Keratinocyte (primary cell): Measurements from ENCODE around the gene KCNJ14. TPM values are rescaled to one million over a fixed set of nuclear protein-coding genes. Genes with fewer than 3 reads are reported as not detected.

Experiments used
- DNase-seq: peaks from one replicate; pipeline ENCODE4 v3.0.0-alpha.2; 2011; ENCODE audit warnings: low read depth, missing footprints, low spot score
- FAIRE-seq: peaks from 2 replicates; lab custom pipeline; 2011; peaks lifted over from hg19 to GRCh38; lab: Jason Lieb, UNC
- H2AFZ ChIP-seq: 2 replicates; pipeline ENCODE4 v1.6.0; 2012; ENCODE audit warnings: low read length, control low read depth, inconsistent platforms; ENCODE audit not compliant: control insufficient read depth
- H3K27ac ChIP-seq: 2 replicates; pipeline ENCODE4 v1.5.1; 2011; ENCODE audit warnings: low read length; ENCODE audit not compliant: control insufficient read depth, insufficient read depth
- H3K27me3 ChIP-seq: 3 replicates; pipeline ENCODE4 v1.6.0; 2011; ENCODE audit warnings: low read length; ENCODE audit not compliant: control insufficient read depth, insufficient read depth; ENCODE audit errors: extremely low read depth
- H3K36me3 ChIP-seq, 2 experiments: 2 replicates in 1 of 2; 3 replicates in 1 of 2; pipeline ENCODE4 v1.5.1; 2011; ENCODE audit warnings: low read length in 2 of 2, mild to moderate bottlenecking in 1 of 2; ENCODE audit not compliant: control insufficient read depth in 2 of 2, insufficient read depth in 2 of 2; ENCODE audit errors: extremely low read depth in 1 of 2
- H3K4me1 ChIP-seq: 3 replicates; pipeline ENCODE4 v1.5.1; 2011; ENCODE audit warnings: low read length; ENCODE audit not compliant: control insufficient read depth, insufficient read depth; ENCODE audit errors: extremely low read depth
- H3K4me2 ChIP-seq: 3 replicates; pipeline ENCODE4 v1.6.0; 2011; ENCODE audit warnings: low read depth, low read length; ENCODE audit not compliant: control insufficient read depth, insufficient read depth; ENCODE audit errors: extremely low read depth
- H3K4me3 ChIP-seq, 3 experiments: fragments of 200-600 bp in 1 of 3; sonication (generic) in 1 of 3; 2 replicates in 2 of 3; 3 replicates in 1 of 3; pipeline ENCODE4 v1.5.1; 2011 to 2016; ENCODE audit warnings: low read length in 3 of 3, mild to moderate bottlenecking in 3 of 3, control low read depth in 2 of 3, inconsistent platforms in 1 of 3, low read depth in 1 of 3, mixed read lengths in 1 of 3, mixed run types in 1 of 3, moderate library complexity in 1 of 3; ENCODE audit not compliant: control insufficient read depth in 2 of 3, insufficient read depth in 2 of 3; ENCODE audit errors: extremely low read depth in 1 of 3
- H3K79me2 ChIP-seq: 2 replicates; pipeline ENCODE4 v1.6.0; 2012; ENCODE audit warnings: low read length; ENCODE audit not compliant: control insufficient read depth, insufficient read depth
- H3K9ac ChIP-seq: 3 replicates; pipeline ENCODE4 v1.6.0; 2011; ENCODE audit warnings: low read length; ENCODE audit not compliant: control insufficient read depth, insufficient read depth; ENCODE audit errors: extremely low read depth
- H3K9me1 ChIP-seq: 3 replicates; pipeline ENCODE4 v1.6.0; 2011; ENCODE audit warnings: low read length; ENCODE audit not compliant: control insufficient read depth, insufficient read depth; ENCODE audit errors: extremely low read depth
- H3K9me3 ChIP-seq: 2 replicates; pipeline ENCODE4 v1.5.1; 2012; ENCODE audit warnings: low read depth, low read length; ENCODE audit not compliant: control insufficient read depth
- H4K20me1 ChIP-seq: 3 replicates; pipeline ENCODE4 v1.6.0; 2011; ENCODE audit warnings: low read length; ENCODE audit not compliant: control insufficient read depth, insufficient read depth; ENCODE audit errors: extremely low read depth
- EZH2 ChIP-seq: IDR thresholded peaks from one replicate; pipeline ENCODE4 v1.6.1; 2012; ENCODE audit warnings: inconsistent platforms, mild to moderate bottlenecking, low read length, moderate library complexity
- dilution Hi-C: fragments of 300-500 bp; cut with MboI; formaldehyde crosslinking; loops from one replicate; pipeline ENCODE4 v1.7.0; 2020; ENCODE audit warnings: low sequenced_read_pairs; ENCODE audit not compliant: extremely low pct_ligation_motif_present
- polyA plus RNA-seq, 5 experiments: library from polyadenylated mRNA; depleted of rRNA in 3 of 5; stranded (reverse) in 3 of 5; stranded (forward) in 1 of 5; unstranded in 1 of 5; fragments of >200 nt; gene quantifications; 1 replicate in 1 of 5; 2 replicates in 3 of 5; 3 replicates in 1 of 5; pipeline versions ENCODE4 v1.2.1 to v1.2.3, GENCODE V29; 2011 to 2012; ENCODE audit warnings: missing spikeins in 2 of 5, low read depth in 1 of 5, low replicate concordance in 1 of 5
- TF ChIP-seq, protein P1 (sequence below), 3 experiments: IDR thresholded peaks in 1 of 3; conservative IDR thresholded peaks in 1 of 3; optimal IDR thresholded peaks in 1 of 3; 2 replicates in 2 of 3; 3 replicates in 1 of 3; pipeline versions ENCODE3 to v1.5.1; 2011; ENCODE audit warnings: low read length in 3 of 3, mild to moderate bottlenecking in 3 of 3, moderate library complexity in 2 of 3, control low read depth in 1 of 3, inconsistent platforms in 1 of 3; ENCODE audit not compliant: insufficient read depth in 2 of 3; ENCODE audit errors: extremely low read depth in 1 of 3

Gene KCNJ14
- polyA plus RNA-seq, 1 donor (not counting 4 experiments of a cell fraction or from before 2014, with no cell fraction given) = 0.39 TPM

GRCh38 chr19:48418317-48419064, 36.9 kb upstream of the KCNJ14 start:
- no peaks in the 10 kb centered on the region for H3K27me3 ChIP-seq
- H3K4me2 ChIP-seq = no peak overlapping the region
- DNase-seq (no peak), FAIRE-seq (no peak)
- no peaks in the 10 kb centered on the region for H3K9me3 ChIP-seq
- H3K9me1 ChIP-seq = no peaks in the 10 kb centered on the region
- H3K79me2 ChIP-seq = no peaks in the 10 kb centered on the region
- no peak overlapping the region for H3K27ac ChIP-seq
- H2AFZ ChIP-seq = no peak overlapping the region
- H4K20me1 ChIP-seq = no peaks in the 10 kb centered on the region
- TF ChIP-seq EZH2 = no peak
- TF ChIP-seq, protein P1, sequence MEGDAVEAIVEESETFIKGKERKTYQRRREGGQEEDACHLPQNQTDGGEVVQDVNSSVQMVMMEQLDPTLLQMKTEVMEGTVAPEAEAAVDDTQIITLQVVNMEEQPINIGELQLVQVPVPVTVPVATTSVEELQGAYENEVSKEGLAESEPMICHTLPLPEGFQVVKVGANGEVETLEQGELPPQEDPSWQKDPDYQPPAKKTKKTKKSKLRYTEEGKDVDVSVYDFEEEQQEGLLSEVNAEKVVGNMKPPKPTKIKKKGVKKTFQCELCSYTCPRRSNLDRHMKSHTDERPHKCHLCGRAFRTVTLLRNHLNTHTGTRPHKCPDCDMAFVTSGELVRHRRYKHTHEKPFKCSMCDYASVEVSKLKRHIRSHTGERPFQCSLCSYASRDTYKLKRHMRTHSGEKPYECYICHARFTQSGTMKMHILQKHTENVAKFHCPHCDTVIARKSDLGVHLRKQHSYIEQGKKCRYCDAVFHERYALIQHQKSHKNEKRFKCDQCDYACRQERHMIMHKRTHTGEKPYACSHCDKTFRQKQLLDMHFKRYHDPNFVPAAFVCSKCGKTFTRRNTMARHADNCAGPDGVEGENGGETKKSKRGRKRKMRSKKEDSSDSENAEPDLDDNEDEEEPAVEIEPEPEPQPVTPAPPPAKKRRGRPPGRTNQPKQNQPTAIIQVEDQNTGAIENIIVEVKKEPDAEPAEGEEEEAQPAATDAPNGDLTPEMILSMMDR (optimal IDR thresholded peaks at IDR 0.05 in 1 of 3, IDR thresholded peaks at IDR 0.05 in 1 of 3, conservative IDR thresholded peaks at IDR 0.05 in 1 of 3; ENCODE audit: extremely low read depth in 1 of 3, insufficient read depth in 2 of 3, low read length in 3 of 3) = no peak
- no peak overlapping the region for H3K4me3 ChIP-seq
- H3K36me3 ChIP-seq = no peaks in the 10 kb centered on the region
- H3K9ac ChIP-seq = no peak overlapping the region
- peaks cover 8% of the 10 kb centered on the region for H3K4me1 ChIP-seq
- dilution Hi-C loops = no loop called here

DNA sequence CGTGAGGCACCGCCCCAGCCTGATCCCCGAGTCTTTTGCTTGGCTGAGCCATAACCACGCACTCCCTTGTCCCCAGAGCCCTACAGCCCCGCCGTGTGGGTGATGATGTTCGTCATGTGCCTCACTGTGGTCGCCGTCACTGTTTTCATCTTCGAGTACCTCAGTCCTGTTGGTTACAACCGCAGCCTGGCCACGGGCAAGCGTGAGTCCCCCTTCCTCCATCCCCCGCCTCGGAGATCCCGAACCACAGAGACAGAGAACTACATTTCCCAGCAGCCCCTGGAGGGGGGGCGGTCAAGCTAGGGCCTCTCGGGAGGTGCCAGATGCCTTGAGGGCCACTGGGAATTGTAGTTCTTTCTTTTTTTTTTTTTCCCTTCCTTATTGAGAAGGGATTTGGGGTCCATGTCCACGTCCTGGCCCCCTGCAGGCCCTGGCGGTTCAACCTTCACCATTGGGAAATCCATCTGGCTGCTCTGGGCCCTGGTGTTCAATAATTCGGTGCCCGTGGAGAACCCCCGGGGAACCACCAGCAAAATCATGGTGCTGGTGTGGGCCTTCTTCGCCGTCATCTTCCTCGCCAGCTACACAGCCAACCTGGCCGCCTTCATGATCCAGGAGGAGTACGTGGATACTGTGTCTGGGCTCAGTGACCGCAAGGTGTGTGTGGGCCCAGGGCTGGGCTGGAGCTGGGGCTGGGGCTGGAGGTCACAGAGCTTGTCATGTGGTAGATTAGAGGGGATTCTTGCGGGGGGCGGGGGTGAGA, 36.0 kb upstream of the KCNJ14 start:
- H4K20me1 ChIP-seq = no peaks in the 10 kb centered on the region
- no peak overlapping the region for H3K9ac ChIP-seq
- no peaks in the 10 kb centered on the region for H3K79me2 ChIP-seq
- no peaks in the 10 kb centered on the region for H3K27me3 ChIP-seq
- H3K4me3 ChIP-seq = no peak overlapping the region
- no peaks in the 10 kb centered on the region for H3K9me3 ChIP-seq
- DNase-seq (no peak), FAIRE-seq (no peak)
- no peak overlapping the region for H3K4me2 ChIP-seq
- TF ChIP-seq EZH2 = no peak
- TF ChIP-seq, protein P1 (optimal IDR thresholded peaks at IDR 0.05 in 1 of 3, IDR thresholded peaks at IDR 0.05 in 1 of 3, conservative IDR thresholded peaks at IDR 0.05 in 1 of 3; ENCODE audit: extremely low read depth in 1 of 3, insufficient read depth in 2 of 3, low read length in 3 of 3) = no peak
- dilution Hi-C loops = no loop called here
- H2AFZ ChIP-seq = no peak overlapping the region
- no peaks in the 10 kb centered on the region for H3K9me1 ChIP-seq
- H3K27ac ChIP-seq = no peak overlapping the region
- no peaks in the 10 kb centered on the region for H3K36me3 ChIP-seq
- H3K4me1 ChIP-seq = peaks cover 4% of the 10 kb centered on the region
